ENCODE measurements around the gene FOXP1.

Gene FOXP1

GRCh38 chr3:71197841-71198565, 385.5 kb downstream of the FOXP1 start:
- TF ChIP-seq FOXP2 (optimal IDR thresholded peaks at IDR 0.05; ENCODE audit: borderline replicate concordance, extremely low read depth, extremely low read length, insufficient read depth), result no peak
- no peak for TF ChIP-seq POLR2AphosphoS5 (IDR thresholded peaks at IDR 0.05; ENCODE audit: low read depth, low read length)
- TF ChIP-seq SIN3A (IDR thresholded peaks at IDR 0.05; ENCODE audit: borderline replicate concordance, insufficient read depth, low read length), result no peak
- TF ChIP-seq TAF1 (IDR thresholded peaks at IDR 0.05; ENCODE audit: borderline replicate concordance, insufficient read depth, low read length), result no peak
- no peak for TF ChIP-seq REST (IDR thresholded peaks at IDR 0.05; ENCODE audit: insufficient read depth in 1 of 2, low read depth in 2 of 2, low read length in 2 of 2)

GRCh38 chr3:71195492-71195891, 388.0 kb downstream of the FOXP1 start:
- TF ChIP-seq TAF1 (IDR thresholded peaks at IDR 0.05; ENCODE audit: borderline replicate concordance, insufficient read depth, low read length) (no peak), FOXP2 (optimal IDR thresholded peaks at IDR 0.05; ENCODE audit: borderline replicate concordance, extremely low read depth, extremely low read length, insufficient read depth) (no peak), SIN3A (IDR thresholded peaks at IDR 0.05; ENCODE audit: borderline replicate concordance, insufficient read depth, low read length) (no peak), REST (IDR thresholded peaks at IDR 0.05; ENCODE audit: insufficient read depth in 1 of 2, low read depth in 2 of 2, low read length in 2 of 2) (no peak), POLR2AphosphoS5 (IDR thresholded peaks at IDR 0.05; ENCODE audit: low read depth, low read length) (no peak)

- TF ChIP-seq REST (IDR thresholded peaks at IDR 0.05; ENCODE audit: insufficient read depth in 1 of 2, low read depth in 2 of 2, low read length in 2 of 2) (no peak), SIN3A (IDR thresholded peaks at IDR 0.05; ENCODE audit: borderline replicate concordance, insufficient read depth, low read length) (no peak), TAF1 (IDR thresholded peaks at IDR 0.05; ENCODE audit: borderline replicate concordance, insufficient read depth, low read length) (no peak), POLR2AphosphoS5 (IDR thresholded peaks at IDR 0.05; ENCODE audit: low read depth, low read length) (no peak), FOXP2 (optimal IDR thresholded peaks at IDR 0.05; ENCODE audit: borderline replicate concordance, extremely low read depth, extremely low read length, insufficient read depth) (no peak)
Observed at GRCh38 chr3:71194785-71195184, 388.7 kb downstream of the FOXP1 start.

GRCh38 chr3:71191031-71191482, 392.5 kb downstream of the FOXP1 start:
- no peak for TF ChIP-seq TAF1 (IDR thresholded peaks at IDR 0.05; ENCODE audit: borderline replicate concordance, insufficient read depth, low read length)
- no peak for TF ChIP-seq FOXP2 (optimal IDR thresholded peaks at IDR 0.05; ENCODE audit: borderline replicate concordance, extremely low read depth, extremely low read length, insufficient read depth)
- TF ChIP-seq SIN3A (IDR thresholded peaks at IDR 0.05; ENCODE audit: borderline replicate concordance, insufficient read depth, low read length), result no peak
- TF ChIP-seq REST (IDR thresholded peaks at IDR 0.05; ENCODE audit: insufficient read depth in 1 of 2, low read depth in 2 of 2, low read length in 2 of 2), result no peak
- TF ChIP-seq POLR2AphosphoS5 (IDR thresholded peaks at IDR 0.05; ENCODE audit: low read depth, low read length), result no peak
